IPS-18c (cell line): ENCODE data around the gene GNG7.
"Not testable (repeated sequence)": the region's sequence is repeated elsewhere in the genome, so short reads cannot be mapped to it uniquely, and the experiment has no call there.

Experiments
- H3K4me3 ChIP-seq: 2 replicates; pipeline ENCODE4 v1.7.0; 2013; ENCODE audit warnings: low read depth, mild to moderate bottlenecking, low read length, moderate library complexity; ENCODE audit not compliant: insufficient read depth
- H3K9me3 ChIP-seq: one replicate; pipeline ENCODE4 v1.6.1; 2013; ENCODE audit warnings: mild to moderate bottlenecking, low read length, moderate library complexity; ENCODE audit not compliant: control insufficient read depth, insufficient read depth

The GNG7 gene

DNA sequence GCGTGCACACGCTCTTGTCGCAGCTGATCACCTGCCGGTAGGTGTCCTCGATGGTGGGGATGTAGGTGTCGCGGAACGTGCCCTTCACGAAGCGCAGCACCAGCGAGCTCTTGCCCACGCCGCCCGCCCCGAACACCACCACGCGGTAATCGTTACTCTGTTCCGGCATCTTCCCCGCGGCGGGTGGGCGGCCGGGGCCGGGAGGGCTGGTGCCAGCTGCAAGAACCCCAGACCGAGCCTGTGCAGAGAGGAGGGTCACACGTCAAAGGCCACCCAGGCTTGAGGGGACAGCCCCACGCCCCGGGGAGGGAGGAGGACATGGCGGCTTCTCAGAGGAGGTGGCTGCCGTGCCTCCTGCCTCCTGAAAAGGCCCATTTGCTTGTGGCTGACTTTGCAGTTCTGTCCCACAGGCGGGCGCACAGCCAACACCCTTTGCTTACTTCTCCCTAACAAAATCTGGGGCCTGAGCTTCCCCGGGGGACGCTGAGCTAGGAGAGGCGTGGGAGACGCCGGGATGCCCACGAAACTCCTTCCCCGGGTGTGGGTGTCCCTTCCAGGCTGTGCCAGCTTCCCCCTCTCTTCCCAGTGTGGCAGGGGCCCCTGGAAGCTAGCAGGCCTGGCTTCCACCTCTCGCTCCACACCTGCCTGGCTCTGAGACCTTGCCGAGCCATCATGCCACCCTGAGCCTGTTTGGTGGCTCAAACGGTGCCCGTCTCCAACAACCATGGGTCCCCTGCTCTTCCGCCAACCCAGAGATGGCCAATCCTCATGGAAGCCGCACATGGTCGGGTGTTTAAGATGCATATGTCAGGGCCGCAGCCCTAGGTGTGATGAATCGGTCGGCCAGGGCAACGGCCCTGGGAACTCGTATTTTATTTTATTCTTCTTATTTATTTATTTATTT, 15.4 kb upstream of the GNG7 start:
- no peaks in the 10 kb centered on the region for H3K9me3 ChIP-seq

DNA sequence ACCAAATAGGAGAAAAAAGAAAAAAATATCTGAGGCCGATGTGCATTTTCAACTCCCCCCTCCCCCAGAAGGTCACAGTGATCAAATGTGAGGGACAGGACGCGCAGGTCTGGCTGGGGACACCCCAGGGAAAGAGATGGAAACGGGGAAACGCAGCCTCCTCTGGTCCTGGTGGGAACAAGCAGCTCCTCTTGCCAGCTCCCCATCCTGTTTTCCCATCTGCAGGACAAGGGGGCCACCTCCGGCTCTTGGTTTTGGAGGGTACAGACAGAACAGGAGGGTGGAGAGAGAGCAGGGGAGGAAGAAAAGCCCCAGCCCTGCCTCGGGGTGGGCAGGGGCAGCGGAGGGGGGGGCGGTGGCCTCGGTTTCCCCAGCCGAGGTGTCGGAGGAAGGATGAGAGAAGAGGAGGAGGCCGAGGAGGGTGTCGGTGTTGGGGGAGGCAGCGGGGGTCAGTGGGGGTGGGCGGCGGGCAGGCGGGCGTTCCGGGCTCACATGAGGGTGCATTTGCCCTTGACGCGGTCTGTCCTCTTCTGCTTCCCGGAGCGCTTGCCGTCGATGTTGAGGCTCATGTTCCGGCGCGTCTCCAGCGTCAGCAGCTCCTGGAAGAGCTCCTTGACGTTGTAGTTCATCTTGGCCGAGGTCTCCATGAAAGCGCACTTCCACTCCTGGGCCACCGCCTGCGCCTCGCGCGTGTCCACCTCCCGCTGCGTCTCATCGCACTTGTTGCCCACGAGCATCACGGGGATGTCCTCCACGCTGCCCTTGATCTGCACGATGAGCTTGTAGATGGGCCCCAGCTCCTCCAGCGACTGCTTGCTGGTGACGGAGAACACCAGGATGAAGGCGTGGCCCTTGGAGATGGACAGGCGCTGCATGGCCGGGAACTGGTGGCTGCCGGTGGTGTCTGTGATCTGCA, 14.5 kb upstream of the GNG7 start:
- no peaks in the 10 kb centered on the region for H3K9me3 ChIP-seq

More for the DNA sequence above, 15.4 kb upstream of the GNG7 start:
- no peak overlapping the region for H3K4me3 ChIP-seq

DNA sequence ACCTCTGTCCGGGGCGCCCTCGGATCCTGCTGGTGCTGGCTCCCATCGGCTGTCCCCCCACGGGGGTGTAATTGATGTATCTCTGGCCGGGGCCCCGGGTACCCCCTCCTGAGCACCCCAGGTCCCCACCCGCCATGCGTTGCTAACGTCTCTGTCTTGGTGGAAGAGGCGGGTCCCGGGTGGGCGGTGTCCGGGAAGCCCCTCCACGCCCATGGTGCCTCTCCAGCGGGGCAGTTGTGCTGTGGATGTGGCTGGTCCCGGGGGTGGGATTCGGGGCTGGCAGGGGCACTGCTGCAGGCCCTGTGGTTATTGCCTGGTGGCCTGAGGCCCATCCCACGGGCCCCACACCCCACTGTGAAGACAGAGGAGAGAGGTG, 13.8 kb upstream of the GNG7 start:
- Histone ChIP-seq H3K4me3 (no peak overlapping the region), H3K9me3 (no peaks in the 10 kb centered on the region)

More for the DNA sequence above, 14.5 kb upstream of the GNG7 start:
- H3K4me3 ChIP-seq, result no peak overlapping the region

GRCh38 chr19:2715470-2716274, 13.2 kb upstream of the GNG7 start:
- H3K9me3 ChIP-seq, result no peaks in the 10 kb centered on the region
- H3K4me3 ChIP-seq, result no peak overlapping the region

GRCh38 chr19:2714531-2715269, 12.2 kb upstream of the GNG7 start:
- H3K4me3 ChIP-seq, result no peak overlapping the region

GRCh38 chr19:2714102-2714501, 11.6 kb upstream of the GNG7 start:
- not testable (repeated sequence) for H3K4me3 ChIP-seq, H3K9me3 ChIP-seq

More at GRCh38 chr19:2714531-2715269, 12.2 kb upstream of the GNG7 start:
- H3K9me3 ChIP-seq, result no peaks in the 10 kb centered on the region

DNA sequence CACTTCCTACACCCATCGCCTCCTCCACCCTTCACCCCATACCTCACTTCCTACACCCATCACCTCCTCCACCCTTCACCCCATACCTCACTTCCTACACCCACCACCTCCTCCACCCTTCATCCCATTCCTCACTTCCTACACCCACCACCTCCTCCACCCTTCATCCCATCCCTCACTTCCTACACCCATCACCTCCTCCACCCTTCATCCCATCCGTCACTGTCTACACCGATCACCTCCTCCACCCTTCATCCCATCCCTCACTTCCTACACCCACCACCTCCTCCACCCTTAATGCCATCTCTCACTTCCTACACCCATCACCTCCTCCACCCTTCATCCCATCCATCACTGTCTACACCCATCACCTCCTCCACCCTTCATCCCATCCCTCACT, 10.7 kb upstream of the GNG7 start:
- not testable (repeated sequence) for H3K4me3 ChIP-seq, H3K9me3 ChIP-seq

- Histone ChIP-seq H3K9me3 (peaks cover 2% of the 10 kb centered on the region), H3K4me3 (no peak overlapping the region)
These were observed 9.3 kb upstream of the GNG7 start for GRCh38 chr19:2711875-2712205.

- Histone ChIP-seq H3K9me3 (peaks cover 2% of the 10 kb centered on the region), H3K4me3 (no peak overlapping the region)
These were observed 8.8 kb upstream of the GNG7 start for GRCh38 chr19:2711172-2711874.

DNA sequence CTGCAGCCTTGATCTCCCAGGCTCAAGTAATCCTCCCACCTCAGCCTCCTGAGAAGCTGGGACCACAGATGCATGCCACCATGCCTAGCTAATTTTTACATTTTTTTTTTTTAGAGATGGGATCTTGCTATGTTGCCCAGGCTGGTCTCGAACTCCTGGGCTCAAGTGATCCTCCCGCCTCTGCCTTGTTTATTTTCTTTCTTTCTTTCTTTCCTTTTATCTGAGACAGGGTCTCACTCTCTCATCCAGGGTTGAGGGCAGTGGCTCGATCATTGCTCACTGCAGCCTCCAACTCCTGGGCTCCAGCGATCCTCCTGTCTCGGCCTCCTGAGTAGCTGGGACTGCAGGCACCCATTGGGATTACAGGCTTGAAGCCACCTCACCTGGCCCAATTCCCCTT, 3.8 kb upstream of the GNG7 start:
- Histone ChIP-seq H3K4me3 (no peak overlapping the region), H3K9me3 (peaks cover 2% of the 10 kb centered on the region)

DNA sequence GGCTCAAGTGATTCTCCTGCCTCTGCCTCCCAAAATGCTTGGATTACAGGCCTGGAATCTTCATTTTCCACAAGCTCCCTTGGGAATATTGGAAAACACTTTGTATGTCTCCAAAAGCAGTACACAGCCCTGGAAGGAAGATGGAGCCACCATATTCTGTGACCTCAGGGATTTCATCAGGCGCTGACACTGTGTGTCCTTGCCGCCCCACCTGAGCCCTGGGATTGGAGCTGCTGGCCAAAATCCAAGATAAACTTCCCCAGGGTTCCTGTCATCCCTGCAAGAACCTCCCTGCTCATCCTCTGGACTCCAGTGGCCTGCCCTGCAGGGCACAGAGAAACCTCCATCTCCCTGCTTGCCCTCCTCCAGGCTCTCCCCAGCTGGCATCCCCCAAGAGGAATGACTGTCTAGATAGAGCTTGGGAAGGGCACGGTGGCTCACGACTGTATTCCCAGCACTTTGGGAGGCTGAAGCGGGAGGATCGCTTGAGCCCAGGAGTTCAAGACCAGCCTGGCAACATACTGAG, 1.3 kb upstream of the GNG7 start:
- H3K9me3 ChIP-seq, result peaks cover 2% of the 10 kb centered on the region
- H3K4me3 ChIP-seq, result no peak overlapping the region

- H3K9me3 ChIP-seq, result peaks cover 2% of the 10 kb centered on the region
- no peak overlapping the region for H3K4me3 ChIP-seq
These were observed 563 bp upstream of the GNG7 start for GRCh38 chr19:2703077-2703437.

DNA sequence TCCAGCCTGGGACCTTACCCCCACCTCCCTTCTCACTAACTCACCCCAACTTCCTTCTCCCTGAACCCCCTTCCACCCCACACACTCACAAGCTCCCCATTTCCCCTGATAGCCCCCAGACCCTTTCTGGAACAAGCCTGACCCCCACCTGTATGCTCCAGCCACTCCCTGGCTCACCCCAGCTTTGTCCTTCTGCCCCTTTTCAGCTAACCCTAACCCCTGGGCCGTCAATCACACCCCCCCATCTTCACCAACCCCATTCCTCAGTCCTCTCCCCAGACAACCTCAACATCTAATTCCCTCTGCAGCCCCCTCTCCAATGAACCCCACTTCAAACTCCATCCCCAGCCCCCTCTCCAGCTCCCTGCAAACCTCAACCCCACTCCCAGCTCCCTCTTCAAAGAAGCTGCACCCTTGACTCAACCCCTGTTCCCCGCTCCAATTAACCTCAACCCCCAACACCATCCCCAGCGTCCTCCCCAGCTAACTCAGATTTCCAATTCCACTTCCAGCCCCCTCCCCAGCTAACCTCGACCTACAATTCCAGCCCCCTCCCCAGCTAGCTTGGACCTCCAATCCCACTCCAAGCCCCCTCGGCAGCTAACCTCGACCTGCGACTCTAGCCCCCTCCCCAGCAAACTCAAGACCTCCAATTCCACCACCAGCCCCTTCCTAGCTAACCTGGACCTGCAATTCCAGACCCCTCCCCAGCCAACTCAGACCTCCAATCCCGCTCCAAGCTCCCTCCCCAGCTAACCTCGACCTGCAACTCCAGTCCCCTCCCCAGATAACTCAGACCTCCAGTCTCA, 929 bp downstream of the GNG7 start:
- Histone ChIP-seq H3K9me3 (no peaks in the 10 kb centered on the region), H3K4me3 (peak overlapping the region; percentile 66)

DNA sequence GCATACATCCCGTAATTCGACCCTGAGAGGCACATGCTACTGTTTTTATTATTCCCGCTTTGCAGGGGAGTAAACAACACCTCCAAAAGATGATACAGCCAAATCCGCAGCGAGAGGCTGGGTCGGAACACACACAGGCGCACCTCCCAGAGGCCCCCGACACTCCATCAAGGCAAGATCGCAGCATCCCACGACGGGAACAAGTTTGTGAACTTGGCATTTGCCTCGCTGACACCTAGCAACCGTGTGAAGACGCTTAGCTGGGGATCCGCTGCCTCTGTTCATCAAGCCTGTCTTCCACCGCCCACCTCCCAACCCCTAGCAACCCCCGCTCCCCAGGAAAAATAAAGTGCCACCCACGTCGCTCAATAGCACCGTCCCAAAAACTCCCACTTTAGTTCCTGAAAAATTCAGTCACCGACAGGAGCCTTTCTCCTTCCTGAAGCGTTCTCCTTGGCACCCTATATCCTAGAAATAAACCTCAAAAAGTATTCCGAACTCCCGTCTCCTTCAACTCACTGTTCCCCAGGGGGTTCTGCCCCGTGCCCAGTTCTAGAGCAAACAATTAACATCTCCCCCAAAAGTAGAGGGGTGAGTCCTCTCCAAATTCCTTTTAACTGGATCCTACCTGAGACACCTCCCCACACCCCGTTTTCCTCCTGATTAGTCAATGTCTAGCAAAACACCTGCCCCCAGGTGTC, 1.7 kb downstream of the GNG7 start:
- H3K4me3 ChIP-seq, result peak overlapping the region; percentile 66; the same call in 1 of the 2 replicates
- H3K9me3 ChIP-seq, result no peaks in the 10 kb centered on the region
